Neutrophil (primary cell): ENCODE results near the gene RANBP10.

Experiments
- H3K27ac ChIP-seq: fragments of 200-600 bp; sonication (generic); 2 replicates; pipeline ENCODE4 v1.5.1; 2016; ENCODE audit warnings: mild to moderate bottlenecking, moderate library complexity
- H3K27me3 ChIP-seq: fragments of 200-600 bp; sonication (generic); 2 replicates; pipeline ENCODE4 v1.6.0; 2016; ENCODE audit warnings: mild to moderate bottlenecking
- H3K36me3 ChIP-seq: fragments of 200-600 bp; sonication (generic); 2 replicates; pipeline ENCODE4 v1.5.1; 2017
- H3K4me1 ChIP-seq, 2 experiments: fragments of 200-600 bp in 1 of 2; sonication (generic) in 1 of 2; 1 replicate in 1 of 2; 2 replicates in 1 of 2; pipeline versions ENCODE4 v1.5.1 to v1.6.1; 2013 to 2016; ENCODE audit warnings: low read depth in 1 of 2, low read length in 1 of 2, mild to moderate bottlenecking in 1 of 2, moderate library complexity in 1 of 2; ENCODE audit not compliant: control insufficient read depth in 1 of 2, insufficient read depth in 1 of 2
- H3K4me3 ChIP-seq, 2 experiments: fragments of 200-600 bp in 1 of 2; sonication (generic) in 1 of 2; 1 replicate in 1 of 2; 2 replicates in 1 of 2; pipeline ENCODE4 v1.5.1; 2013 to 2016; ENCODE audit warnings: low read depth in 1 of 2, low read length in 1 of 2, mild to moderate bottlenecking in 1 of 2, moderate library complexity in 1 of 2
- H3K9me3 ChIP-seq: fragments of 200-600 bp; sonication (generic); 2 replicates; pipeline ENCODE4 v1.5.1; 2016
- CTCF ChIP-seq: fragments of 200-600 bp; sonication (generic); IDR thresholded peaks from 2 replicates; pipeline ENCODE4 v1.5.1; 2016; ENCODE audit warnings: antibody characterized with exemption

The RANBP10 gene

GRCh38 chr16:67741118-67741517 is 65.2 kb downstream of the RANBP10 start:
- Histone ChIP-seq H3K4me3 (no peak overlapping the region), H3K27me3 (no peaks in the 10 kb centered on the region), H3K36me3 (peaks cover 40% of the 10 kb centered on the region), H3K4me1 (peaks cover 7 to 8% of the 10 kb centered on the region in 2 experiments), H3K9me3 (no peaks in the 10 kb centered on the region), H3K27ac (peak overlapping the region; percentile 40)
- no peak for TF ChIP-seq CTCF

GRCh38 chr16:67740391-67740790 is 66.0 kb downstream of the RANBP10 start:
- Histone ChIP-seq H3K4me1 (peaks cover 7 to 8% of the 10 kb centered on the region in 2 experiments), H3K27ac (no peak overlapping the region), H3K36me3 (peaks cover 40% of the 10 kb centered on the region), H3K27me3 (no peaks in the 10 kb centered on the region), H3K9me3 (no peaks in the 10 kb centered on the region), H3K4me3 (no peak overlapping the region)
- no peak for TF ChIP-seq CTCF

GRCh38 chr16:67736858-67737257 is 69.5 kb downstream of the RANBP10 start:
- Histone ChIP-seq H3K27ac (no peak overlapping the region), H3K27me3 (no peaks in the 10 kb centered on the region), H3K4me3 (no peak overlapping the region), H3K4me1 (peaks cover 7 to 8% of the 10 kb centered on the region in 2 experiments), H3K36me3 (peaks cover 34% of the 10 kb centered on the region), H3K9me3 (no peaks in the 10 kb centered on the region)
- no peak for TF ChIP-seq CTCF

- H3K36me3 ChIP-seq = peaks cover 54% of the 10 kb centered on the region
- TF ChIP-seq CTCF = no peak
- H3K27ac ChIP-seq = no peak overlapping the region
- H3K9me3 ChIP-seq = no peaks in the 10 kb centered on the region
- no peaks in the 10 kb centered on the region for H3K4me1 ChIP-seq
- H3K27me3 ChIP-seq = no peaks in the 10 kb centered on the region
- no peak overlapping the region for H3K4me3 ChIP-seq
Measured at GRCh38 chr16:67734731-67735201, 71.6 kb downstream of the RANBP10 start.

- Histone ChIP-seq H3K27ac (no peak overlapping the region), H3K4me1 (no peaks in the 10 kb centered on the region), H3K4me3 (no peak overlapping the region), H3K36me3 (peaks cover 56% of the 10 kb centered on the region), H3K9me3 (no peaks in the 10 kb centered on the region), H3K27me3 (no peaks in the 10 kb centered on the region)
- TF ChIP-seq CTCF = no peak
Measured at GRCh38 chr16:67733734-67734470, 72.5 kb downstream of the RANBP10 start.
